SK-N-MC (cell line): ENCODE results near the gene DNAH5.

Experiments
- EZH2 ChIP-seq: fragments of 200-600 bp; sonication (generic); IDR thresholded peaks from one replicate; pipeline ENCODE4 v1.6.1; 2017; ENCODE audit warnings: antibody characterized with exemption
- FOXP2 ChIP-seq: optimal IDR thresholded peaks from 2 replicates; pipeline ENCODE3; 2011; ENCODE audit warnings: mild to moderate bottlenecking, moderate library complexity; ENCODE audit not compliant: insufficient read depth; ENCODE audit errors: extremely low read length, control extremely low read depth
- POLR2AphosphoS5 ChIP-seq: IDR thresholded peaks from 2 replicates; pipeline ENCODE4 v1.6.1; 2012; ENCODE audit warnings: mild to moderate bottlenecking, low read depth, low read length, borderline replicate concordance

GRCh38 chr5:13919786-13920185 lies 24.7 kb downstream of the DNAH5 start:
- TF ChIP-seq POLR2AphosphoS5 (no peak), EZH2 (no peak), FOXP2 (no peak)
